HG03159 (cell line): ENCODE data around the gene PPM1G.
"Not testable (repeated sequence)": the region's sequence is repeated elsewhere in the genome, so short reads cannot be mapped to it uniquely, and the experiment has no call there.

Experiments
- ATAC-seq: cut with Tn5 transposase; IDR thresholded peaks from one replicate; pipeline ENCODE4 v1.9.1; 2021; ENCODE audit warnings: mild to moderate bottlenecking, moderate library complexity; ENCODE audit not compliant: unreplicated experiment

The PPM1G gene, protein sequence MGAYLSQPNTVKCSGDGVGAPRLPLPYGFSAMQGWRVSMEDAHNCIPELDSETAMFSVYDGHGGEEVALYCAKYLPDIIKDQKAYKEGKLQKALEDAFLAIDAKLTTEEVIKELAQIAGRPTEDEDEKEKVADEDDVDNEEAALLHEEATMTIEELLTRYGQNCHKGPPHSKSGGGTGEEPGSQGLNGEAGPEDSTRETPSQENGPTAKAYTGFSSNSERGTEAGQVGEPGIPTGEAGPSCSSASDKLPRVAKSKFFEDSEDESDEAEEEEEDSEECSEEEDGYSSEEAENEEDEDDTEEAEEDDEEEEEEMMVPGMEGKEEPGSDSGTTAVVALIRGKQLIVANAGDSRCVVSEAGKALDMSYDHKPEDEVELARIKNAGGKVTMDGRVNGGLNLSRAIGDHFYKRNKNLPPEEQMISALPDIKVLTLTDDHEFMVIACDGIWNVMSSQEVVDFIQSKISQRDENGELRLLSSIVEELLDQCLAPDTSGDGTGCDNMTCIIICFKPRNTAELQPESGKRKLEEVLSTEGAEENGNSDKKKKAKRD

DNA sequence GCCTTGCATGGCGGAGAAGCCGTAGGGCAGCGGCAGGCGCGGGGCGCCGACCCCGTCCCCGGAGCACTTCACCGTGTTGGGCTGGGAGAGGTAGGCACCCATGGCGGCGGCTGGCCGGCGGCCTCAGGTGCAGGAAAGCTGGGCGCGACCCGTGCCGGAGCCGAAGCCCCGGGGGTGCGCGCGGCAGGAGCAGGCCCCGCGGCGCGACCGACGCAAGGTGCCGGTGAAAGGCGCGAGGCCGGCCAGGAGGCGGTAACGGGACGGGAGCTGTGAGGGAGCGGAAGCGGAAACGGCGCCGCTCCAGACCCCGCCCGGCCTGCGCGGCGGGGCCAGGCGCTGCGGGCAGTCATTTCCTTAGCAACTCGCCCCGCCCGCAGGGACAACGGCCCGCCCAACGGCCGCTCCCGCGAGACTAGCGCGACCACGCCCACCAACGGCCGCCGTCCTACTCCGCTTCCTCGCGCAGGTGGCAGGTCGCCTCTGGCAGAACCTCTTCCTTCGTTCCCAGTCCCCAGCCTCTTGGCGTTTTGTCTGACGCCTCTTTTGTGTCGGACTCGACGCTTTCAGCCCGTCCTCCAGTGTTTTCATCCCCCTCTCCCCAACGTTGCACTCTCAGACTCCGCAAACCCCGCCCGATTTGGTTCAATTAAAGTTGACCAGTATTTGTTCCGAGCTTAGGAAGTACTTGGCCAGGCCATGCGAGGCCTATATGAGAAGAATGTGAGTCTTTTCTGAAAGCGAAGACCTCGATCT lies at the start of gene PPM1G:
TSS of gene PPM1G (minus strand) at position 271 of the 753 bp plus-strand sequence. CDS start at position 102, 169 bp downstream.
- ATAC-seq: peak; percentile 95

DNA sequence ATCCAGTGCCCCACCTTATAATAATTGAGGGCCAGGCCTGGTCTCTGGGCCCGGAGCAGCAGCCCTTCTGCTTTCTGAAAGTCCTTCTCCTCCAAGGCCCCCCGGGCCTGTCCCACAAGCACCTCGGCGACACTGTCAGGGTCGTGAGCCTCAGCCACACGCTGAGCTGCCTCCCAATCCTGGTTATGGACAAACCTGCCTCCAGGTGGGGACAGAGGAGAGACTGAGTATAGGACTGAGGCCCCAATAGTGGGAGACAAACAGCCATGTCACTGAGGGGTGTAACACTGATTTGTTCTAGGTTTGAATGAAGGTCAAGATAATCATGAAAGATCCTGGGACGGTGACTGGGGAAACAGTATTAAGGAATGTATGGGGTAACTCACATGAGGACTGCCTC lies 44.6 kb upstream of the PPM1G start:
- ATAC-seq: no peak

DNA sequence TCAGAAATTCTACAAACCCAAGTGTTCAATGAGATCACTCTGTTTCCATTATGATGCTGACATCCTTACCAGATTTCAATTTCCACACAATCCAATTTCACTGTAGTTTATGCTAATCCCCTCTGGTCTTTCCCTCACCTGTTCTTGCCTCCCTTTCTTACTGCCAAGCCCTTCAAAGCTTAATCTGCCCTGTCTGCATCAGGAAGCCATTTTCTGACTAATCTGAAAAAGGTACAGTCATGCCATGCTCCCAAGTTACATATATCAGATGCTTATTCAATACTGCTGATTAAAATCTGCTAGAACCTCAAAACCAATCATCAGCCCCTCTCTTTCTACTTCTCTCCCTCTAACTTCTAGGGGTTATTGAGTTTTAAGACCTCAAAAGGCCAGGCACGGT lies 41.7 kb upstream of the PPM1G start:
- ATAC-seq: no peak

DNA sequence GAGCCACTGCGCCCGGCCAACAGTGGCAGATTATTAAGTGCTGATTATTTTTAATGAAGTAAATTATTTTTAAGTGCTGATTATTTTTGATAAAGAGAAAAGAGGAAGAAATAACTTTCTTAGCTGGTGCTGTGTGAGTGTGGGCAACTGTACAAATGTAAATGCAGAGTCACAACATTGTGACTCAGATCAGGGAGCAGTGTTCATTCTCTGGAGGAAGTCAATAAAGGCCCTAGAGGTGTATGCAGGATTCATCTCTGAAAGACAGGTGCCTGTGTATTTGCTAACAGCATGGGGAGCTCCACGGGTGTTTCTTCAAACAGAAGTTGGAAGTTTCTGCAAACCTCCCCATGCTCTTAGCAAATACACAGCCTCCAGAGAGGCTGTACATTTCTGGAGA lies 39.0 kb upstream of the PPM1G start:
- ATAC-seq: no peak

GRCh38 chr2:27446057-27446456 lies 36.7 kb upstream of the PPM1G start:
- no peak for ATAC-seq

DNA sequence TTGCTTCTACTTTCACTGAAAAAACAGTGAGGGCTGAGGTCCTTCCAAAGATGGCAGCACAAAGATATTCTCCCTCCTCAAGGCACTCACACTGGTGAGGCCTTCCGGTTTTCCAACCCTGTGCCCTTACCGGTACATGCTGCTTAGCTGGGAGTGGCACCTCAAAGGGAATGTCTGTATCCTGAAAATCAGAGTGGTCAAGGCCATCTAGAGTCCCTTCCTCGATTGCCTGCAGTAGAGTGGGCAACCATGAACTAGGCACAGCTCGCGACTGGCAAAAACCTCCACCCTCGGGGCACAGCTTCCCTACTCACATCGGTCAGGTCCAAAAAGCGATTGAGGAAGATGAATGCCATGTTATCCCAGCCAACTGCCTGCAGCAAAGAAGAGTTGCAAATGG lies 36.2 kb upstream of the PPM1G start:
- ATAC-seq: no peak

- no peak for ATAC-seq
These were observed 35.8 kb upstream of the PPM1G start for GRCh38 chr2:27445155-27445554.

- no peak for ATAC-seq
These were observed 33.5 kb upstream of the PPM1G start for GRCh38 chr2:27442920-27443282.

DNA sequence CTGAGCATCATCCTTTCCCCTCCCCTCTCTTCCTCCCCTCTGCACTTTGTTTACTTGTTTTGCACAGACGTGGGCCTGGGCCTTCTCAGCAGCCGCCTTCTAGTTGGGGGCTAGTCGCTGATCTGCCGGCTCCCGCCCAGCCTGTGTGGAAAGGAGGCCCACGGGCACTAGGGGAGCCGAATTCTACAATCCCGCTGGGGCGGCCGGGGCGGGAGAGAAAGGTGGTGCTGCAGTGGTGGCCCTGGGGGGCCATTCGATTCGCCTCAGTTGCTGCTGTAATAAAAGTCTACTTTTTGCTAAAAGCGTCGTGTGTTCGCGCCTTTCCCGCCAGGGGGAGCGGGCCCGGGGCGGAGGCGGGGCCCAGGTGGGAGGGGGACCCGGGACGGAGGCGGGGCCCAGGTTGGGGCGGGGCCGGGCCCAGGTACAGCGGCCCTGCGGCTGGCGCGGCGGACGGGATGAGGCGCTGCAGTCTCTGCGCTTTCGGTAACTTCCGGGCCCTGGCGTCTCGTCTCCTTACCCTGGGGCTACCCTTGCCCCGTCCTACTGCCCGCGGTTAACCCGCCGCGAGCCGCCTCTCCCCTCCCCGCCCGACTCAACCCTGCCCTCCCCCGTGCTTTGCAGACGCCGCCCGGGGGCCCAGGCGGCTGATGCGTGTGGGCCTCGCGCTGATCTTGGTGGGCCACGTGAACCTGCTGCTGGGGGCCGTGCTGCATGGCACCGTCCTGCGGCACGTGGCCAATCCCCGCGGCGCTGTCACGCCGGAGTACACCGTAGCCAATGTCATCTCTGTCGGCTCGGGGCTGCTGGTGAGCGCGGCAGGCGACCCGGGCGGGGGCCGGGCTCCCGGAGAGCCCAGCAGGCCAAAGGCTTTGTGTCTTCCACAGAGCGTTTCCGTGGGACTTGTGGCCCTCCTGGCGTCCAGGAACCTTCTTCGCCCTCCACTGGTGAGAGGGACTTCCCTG lies 32.8 kb upstream of the PPM1G start, which contains the start of gene KRTCAP3:
TSS of gene KRTCAP3 (plus strand) at position 424 of the 962 bp plus-strand sequence. CDS start at position 456, 32 bp downstream.
- ATAC-seq: no peak

DNA sequence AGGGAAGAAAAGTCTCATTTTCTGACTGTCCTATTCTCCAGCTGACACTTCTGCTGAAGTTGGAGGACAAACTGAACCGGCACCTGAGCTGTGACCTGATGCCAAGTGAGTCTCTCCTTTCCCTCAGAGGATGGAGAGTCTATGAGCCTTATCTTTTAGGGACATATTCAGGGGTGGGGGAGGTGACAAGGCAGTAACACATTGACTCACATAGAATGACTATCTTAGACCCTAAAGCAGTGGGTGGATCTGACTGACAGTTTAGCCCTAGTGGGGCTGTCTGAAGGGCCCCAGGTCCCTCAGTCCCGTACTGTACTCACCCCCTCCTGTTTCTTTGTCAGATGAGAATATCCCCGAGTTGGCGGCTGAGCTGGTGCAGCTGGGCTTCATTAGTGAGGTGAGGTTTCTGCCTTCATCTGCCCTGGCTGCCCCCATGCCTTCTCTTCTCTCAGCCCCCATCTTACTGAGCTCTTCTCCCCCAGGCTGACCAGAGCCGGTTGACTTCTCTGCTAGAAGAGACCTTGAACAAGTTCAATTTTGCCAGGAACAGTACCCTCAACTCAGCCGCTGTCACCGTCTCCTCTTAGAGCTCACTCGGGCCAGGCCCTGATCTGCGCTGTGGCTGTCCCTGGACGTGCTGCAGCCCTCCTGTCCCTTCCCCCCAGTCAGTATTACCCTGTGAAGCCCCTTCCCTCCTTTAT lies 32.0 kb upstream of the PPM1G start:
- ATAC-seq: no peak

GRCh38 chr2:27435628-27436027 lies 26.2 kb upstream of the PPM1G start:
- no peak for ATAC-seq

DNA sequence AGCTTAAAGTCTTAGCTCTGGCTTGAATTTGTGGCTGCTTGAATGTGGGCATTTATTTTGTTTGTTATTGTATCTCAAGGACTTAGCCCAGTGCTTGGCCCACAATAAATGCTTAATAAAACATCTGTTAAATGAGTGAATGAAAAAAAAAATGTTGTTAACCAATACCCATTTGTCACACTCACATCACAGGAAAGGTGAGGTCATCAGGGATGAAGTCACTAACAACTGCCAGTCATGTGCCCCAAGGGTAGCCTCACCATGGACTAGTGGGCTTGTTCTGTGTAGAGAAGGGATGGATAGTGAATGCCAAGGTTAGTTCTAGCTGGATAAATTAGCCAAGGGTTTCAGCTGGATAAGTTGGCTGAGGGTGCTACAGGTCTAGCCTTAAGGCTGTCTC lies 22.0 kb upstream of the PPM1G start:
- ATAC-seq: no peak

DNA sequence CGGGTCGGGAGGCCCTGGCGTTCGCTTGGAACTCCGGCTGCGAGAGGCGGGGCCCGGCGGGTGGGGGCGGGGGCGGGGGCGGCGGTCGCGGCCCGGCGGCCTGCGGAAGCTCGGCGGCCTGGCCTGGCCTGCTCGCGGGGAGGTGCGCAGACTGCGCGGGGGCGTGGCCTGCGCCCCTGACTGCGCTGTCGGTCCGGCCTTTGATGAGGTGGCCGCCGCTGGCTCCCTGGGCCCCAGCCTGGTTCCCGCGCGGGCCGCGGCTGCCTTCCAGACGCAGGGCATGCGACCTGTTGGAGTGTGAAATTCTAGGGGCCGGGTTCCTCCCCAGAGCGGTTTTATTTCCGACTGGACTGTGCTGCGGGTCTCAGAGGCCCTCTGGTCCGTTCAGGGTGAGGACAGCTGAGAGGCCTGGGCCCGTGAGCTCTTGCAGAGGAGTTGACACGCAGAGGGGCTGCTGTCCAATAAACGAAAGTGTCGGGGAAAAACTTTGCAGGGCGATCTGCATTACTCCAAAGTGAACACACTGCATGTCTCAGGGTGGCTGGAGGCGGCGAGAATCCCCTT lies 19.7 kb upstream of the PPM1G start:
- ATAC-seq: peak; percentile 71

DNA sequence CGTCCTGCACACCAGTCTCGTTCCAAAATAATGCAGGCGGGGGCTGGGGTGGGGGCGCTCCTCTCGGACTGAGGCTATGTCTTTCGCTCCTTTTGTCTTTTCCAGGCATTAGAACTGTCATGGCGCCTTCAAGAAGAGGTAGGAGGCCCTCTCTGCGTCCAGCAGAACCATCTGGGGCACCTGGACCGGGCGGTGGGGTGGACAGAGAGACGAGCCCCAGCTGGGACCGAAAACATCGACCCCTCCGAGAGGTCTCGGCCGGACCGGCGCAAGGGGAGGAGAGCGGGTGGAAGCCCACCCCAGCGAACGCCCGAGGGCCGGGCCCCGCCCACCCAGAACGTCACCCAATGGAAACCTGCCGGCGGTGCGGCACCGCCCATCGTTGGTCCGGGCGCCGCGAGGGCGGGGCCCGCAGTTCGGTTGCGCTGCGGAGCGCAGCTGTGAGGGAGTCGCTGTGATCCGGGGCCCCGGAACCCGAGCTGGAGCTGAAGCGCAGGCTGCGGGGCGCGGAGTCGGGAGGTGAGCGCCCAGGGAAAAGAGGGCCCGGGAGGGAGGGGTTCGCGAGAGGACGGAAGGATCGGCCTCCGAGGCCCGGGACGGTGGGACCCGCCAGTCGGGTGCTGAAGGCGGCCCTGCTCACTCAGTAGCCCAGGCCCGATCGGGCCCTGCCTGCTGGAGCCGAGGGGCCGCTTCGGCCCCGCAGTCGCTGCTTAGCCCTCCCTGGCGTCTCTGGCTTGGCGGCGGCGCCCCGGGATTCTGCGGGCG lies 19.0 kb upstream of the PPM1G start, which contains the start of gene NRBP1:
TSS of gene NRBP1 (plus strand) at position 419 of the 765 bp plus-strand sequence. CDS start 4,643 bp downstream, outside the sequence.
- ATAC-seq: peak; percentile 84

- no peak for ATAC-seq
These were observed 18.4 kb upstream of the PPM1G start for GRCh38 chr2:27427863-27428212.

DNA sequence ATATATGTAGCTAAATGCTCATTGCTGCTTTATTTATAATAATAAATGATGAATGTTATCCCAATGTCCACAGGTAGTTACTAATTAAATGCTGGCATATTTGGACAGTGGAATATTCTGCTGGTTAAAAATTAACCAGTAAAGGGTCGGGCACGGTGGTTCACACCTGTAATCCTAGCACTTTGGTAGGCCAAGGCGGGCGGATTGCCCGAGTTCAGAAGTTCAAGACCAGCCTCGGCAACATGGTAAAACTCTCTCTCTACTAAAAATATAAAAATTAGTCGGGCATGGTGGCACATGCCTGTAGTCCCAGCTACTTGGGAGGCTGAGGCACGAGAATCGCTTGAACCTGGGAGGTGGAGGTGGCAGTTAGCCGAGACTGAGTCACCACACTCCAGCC lies 15.6 kb upstream of the PPM1G start:
- ATAC-seq: not testable (repeated sequence)

GRCh38 chr2:27422958-27423357 lies 13.6 kb upstream of the PPM1G start:
- ATAC-seq: no peak

DNA sequence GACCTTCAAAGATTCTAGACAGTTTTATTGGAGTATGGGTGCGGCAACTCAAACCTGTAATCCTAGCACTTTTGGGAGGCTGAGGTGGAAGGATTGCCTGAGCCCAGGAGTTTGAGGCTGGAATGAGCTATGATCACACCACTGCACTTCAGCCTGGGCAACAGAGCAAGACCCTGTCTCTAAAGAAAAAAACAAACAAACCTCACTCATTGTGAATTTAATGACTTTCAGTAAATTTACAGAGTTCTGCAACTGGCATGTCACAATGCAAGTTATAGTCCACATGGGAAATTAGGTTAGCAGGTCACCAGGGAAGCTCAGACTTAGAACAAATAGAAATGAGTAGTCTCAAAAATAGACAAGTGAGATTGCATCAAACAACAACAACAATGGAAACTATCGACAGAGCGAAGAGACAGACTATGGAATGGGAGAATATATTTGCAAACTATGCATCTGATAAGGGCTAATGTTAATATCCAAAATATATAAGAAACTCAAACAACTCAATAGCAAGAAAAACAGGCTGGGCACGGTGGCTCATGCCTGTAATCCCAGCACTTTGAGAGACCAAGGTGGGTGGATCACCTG lies 12.4 kb upstream of the PPM1G start:
- no peak for ATAC-seq

- no peak for ATAC-seq
These were observed 11.6 kb upstream of the PPM1G start for GRCh38 chr2:27420996-27421395.
